Measurements from ENCODE around the gene IFIT3. TPM values are rescaled to one million over a fixed set of nuclear protein-coding genes. Genes with fewer than 3 reads are reported as not detected.

The IFIT3 gene
- total and polyA plus RNA-seq, 9 of the 15 experiments (the other 6 are each of a cell fraction or from before 2014, with no cell fraction given), result 0.23 to 2.2 (median 0.77) TPM

GRCh38 chr10:89352802-89353201 lies 25.0 kb downstream of the IFIT3 start (continued):
- TF ChIP-seq, protein P1, sequence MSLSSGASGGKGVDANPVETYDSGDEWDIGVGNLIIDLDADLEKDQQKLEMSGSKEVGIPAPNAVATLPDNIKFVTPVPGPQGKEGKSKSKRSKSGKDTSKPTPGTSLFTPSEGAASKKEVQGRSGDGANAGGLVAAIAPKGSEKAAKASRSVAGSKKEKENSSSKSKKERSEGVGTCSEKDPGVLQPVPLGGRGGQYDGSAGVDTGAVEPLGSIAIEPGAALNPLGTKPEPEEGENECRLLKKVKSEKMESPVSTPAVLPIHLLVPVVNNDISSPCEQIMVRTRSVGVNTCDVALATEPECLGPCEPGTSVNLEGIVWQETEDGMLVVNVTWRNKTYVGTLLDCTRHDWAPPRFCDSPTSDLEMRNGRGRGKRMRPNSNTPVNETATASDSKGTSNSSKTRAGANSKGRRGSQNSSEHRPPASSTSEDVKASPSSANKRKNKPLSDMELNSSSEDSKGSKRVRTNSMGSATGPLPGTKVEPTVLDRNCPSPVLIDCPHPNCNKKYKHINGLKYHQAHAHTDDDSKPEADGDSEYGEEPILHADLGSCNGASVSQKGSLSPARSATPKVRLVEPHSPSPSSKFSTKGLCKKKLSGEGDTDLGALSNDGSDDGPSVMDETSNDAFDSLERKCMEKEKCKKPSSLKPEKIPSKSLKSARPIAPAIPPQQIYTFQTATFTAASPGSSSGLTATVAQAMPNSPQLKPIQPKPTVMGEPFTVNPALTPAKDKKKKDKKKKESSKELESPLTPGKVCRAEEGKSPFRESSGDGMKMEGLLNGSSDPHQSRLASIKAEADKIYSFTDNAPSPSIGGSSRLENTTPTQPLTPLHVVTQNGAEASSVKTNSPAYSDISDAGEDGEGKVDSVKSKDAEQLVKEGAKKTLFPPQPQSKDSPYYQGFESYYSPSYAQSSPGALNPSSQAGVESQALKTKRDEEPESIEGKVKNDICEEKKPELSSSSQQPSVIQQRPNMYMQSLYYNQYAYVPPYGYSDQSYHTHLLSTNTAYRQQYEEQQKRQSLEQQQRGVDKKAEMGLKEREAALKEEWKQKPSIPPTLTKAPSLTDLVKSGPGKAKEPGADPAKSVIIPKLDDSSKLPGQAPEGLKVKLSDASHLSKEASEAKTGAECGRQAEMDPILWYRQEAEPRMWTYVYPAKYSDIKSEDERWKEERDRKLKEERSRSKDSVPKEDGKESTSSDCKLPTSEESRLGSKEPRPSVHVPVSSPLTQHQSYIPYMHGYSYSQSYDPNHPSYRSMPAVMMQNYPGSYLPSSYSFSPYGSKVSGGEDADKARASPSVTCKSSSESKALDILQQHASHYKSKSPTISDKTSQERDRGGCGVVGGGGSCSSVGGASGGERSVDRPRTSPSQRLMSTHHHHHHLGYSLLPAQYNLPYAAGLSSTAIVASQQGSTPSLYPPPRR (CRISPR knock-in tag; IDR thresholded peaks at IDR 0.05; ENCODE audit: borderline replicate concordance), result no peak
- TF ChIP-seq MNT (conservative IDR thresholded peaks at IDR 0.05) (no peak), JUND (IDR thresholded peaks at IDR 0.05; ENCODE audit: borderline replicate concordance, low read depth, low read length) (0 out of 2 replicates have a peak, but pooled peaks have one; percentile 11), JUND (tag; IDR thresholded peaks at IDR 0.05; ENCODE audit: borderline replicate concordance, low read depth, low read length) (no peak), ZNF512 (tag; IDR thresholded peaks at IDR 0.05) (no peak), MCM2 (IDR thresholded peaks at IDR 0.05; ENCODE audit: low read depth) (no peak), U2AF2 (optimal IDR thresholded peaks at IDR 0.05; ENCODE audit: low read depth, low read length) (no peak), HDAC8 (tag; IDR thresholded peaks at IDR 0.05) (no peak)
- TF ChIP-seq, protein P2, sequence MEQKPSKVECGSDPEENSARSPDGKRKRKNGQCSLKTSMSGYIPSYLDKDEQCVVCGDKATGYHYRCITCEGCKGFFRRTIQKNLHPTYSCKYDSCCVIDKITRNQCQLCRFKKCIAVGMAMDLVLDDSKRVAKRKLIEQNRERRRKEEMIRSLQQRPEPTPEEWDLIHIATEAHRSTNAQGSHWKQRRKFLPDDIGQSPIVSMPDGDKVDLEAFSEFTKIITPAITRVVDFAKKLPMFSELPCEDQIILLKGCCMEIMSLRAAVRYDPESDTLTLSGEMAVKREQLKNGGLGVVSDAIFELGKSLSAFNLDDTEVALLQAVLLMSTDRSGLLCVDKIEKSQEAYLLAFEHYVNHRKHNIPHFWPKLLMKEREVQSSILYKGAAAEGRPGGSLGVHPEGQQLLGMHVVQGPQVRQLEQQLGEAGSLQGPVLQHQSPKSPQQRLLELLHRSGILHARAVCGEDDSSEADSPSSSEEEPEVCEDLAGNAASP (IDR thresholded peaks at IDR 0.05), result no peak

All from K562 (cell line).